HFFc6 (cell line): ENCODE measurements around the gene CFAP100. TPM values are rescaled to one million over a fixed set of nuclear protein-coding genes. Genes with fewer than 3 reads are reported as not detected.

Source experiments
- DNase-seq: peaks from one replicate; pipeline ENCODE4 v3.0.0-alpha.2; 2018
- H3K27ac Mint-ChIP-seq: 2 replicates; pipeline ENCODE4 v1.8.0; 2020; ENCODE audit warnings: mild to moderate bottlenecking, mixed read lengths
- H3K27me3 Mint-ChIP-seq: 2 replicates; pipeline ENCODE4 v1.8.0; 2021; ENCODE audit warnings: mild to moderate bottlenecking, moderate library complexity, mixed read lengths; ENCODE audit not compliant: insufficient read depth
- H3K36me3 Mint-ChIP-seq: 2 replicates; pipeline ENCODE4 v1.8.0; 2021; ENCODE audit warnings: low read depth, mixed read lengths
- H3K4me1 Mint-ChIP-seq: 2 replicates; pipeline ENCODE4 v1.8.0; 2020; ENCODE audit warnings: low read depth, mixed read lengths
- H3K4me3 Mint-ChIP-seq: 2 replicates; pipeline ENCODE4 v1.8.0; 2020; ENCODE audit warnings: mild to moderate bottlenecking, moderate library complexity, mixed read lengths
- H3K9me3 Mint-ChIP-seq: 2 replicates; pipeline ENCODE4 v1.8.0; 2020; ENCODE audit warnings: mild to moderate bottlenecking, mixed read lengths
- CTCF ChIP-seq: fragments of 200-600 bp; sonication (generic); IDR thresholded peaks from 2 replicates; pipeline ENCODE4 v1.5.0; 2021; ENCODE audit warnings: antibody characterized with exemption, mild to moderate bottlenecking
- total RNA-seq, 6 experiments: library from RNA; stranded (reverse); fragmentation: NEBNext Ultra II Directional; extraction: Animal tissue kit (Norgen Biotek cat#: 25700); gene quantifications; 2 replicates in 1 of 6; 3 replicates in 5 of 6; pipeline ENCODE4 v1.2.3, GENCODE V29; 2021

CFAP100 gene
- total RNA-seq, 6 experiments from 2014 or later = not detected

- Mint-ChIP-seq H3K4me3 (no peak overlapping the region), H3K27ac (no peak overlapping the region), H3K9me3 (no peaks in the 10 kb centered on the region), H3K27me3 (peaks cover 4% of the 10 kb centered on the region), H3K4me1 (peaks cover 16% of the 10 kb centered on the region), H3K36me3 (no peaks in the 10 kb centered on the region)
- no peak for DNase-seq
- peak; percentile 48; the same call in 1 of the 2 replicates for TF ChIP-seq CTCF
Measured at GRCh38 chr3:126351771-126352475, 42.8 kb upstream of the CFAP100 start.

GRCh38 chr3:126352476-126353454, 41.9 kb upstream of the CFAP100 start:
- Mint-ChIP-seq H3K4me3 (no peak overlapping the region), H3K4me1 (peaks cover 16% of the 10 kb centered on the region), H3K27me3 (peaks cover 4% of the 10 kb centered on the region), H3K9me3 (no peaks in the 10 kb centered on the region), H3K36me3 (no peaks in the 10 kb centered on the region), H3K27ac (no peak overlapping the region)
- DNase-seq = no peak
- no peak for TF ChIP-seq CTCF

- no peak for TF ChIP-seq CTCF
- no peak overlapping the region for H3K4me3 Mint-ChIP-seq
- DNase-seq = no peak
- H3K27me3 Mint-ChIP-seq = peaks cover 11% of the 10 kb centered on the region
- no peak overlapping the region for H3K27ac Mint-ChIP-seq
- peaks cover 16% of the 10 kb centered on the region for H3K4me1 Mint-ChIP-seq
- no peaks in the 10 kb centered on the region for H3K36me3 Mint-ChIP-seq
- no peaks in the 10 kb centered on the region for H3K9me3 Mint-ChIP-seq
Measured at GRCh38 chr3:126353694-126354321, 40.9 kb upstream of the CFAP100 start.

- H3K4me1 Mint-ChIP-seq = peaks cover 16% of the 10 kb centered on the region
- H3K36me3 Mint-ChIP-seq = no peaks in the 10 kb centered on the region
- H3K4me3 Mint-ChIP-seq = no peak overlapping the region
- no peak overlapping the region for H3K27ac Mint-ChIP-seq
- no peaks in the 10 kb centered on the region for H3K9me3 Mint-ChIP-seq
- no peak for DNase-seq
- no peak for TF ChIP-seq CTCF
- peaks cover 16% of the 10 kb centered on the region for H3K27me3 Mint-ChIP-seq
Measured at GRCh38 chr3:126354776-126355175, 39.9 kb upstream of the CFAP100 start.

- Mint-ChIP-seq H3K9me3 (no peaks in the 10 kb centered on the region), H3K4me3 (peak overlapping the region; percentile 85), H3K36me3 (no peaks in the 10 kb centered on the region), H3K4me1 (peaks cover 16% of the 10 kb centered on the region), H3K27ac (no peak overlapping the region), H3K27me3 (peaks cover 21% of the 10 kb centered on the region)
- TF ChIP-seq CTCF = no peak
- no peak for DNase-seq
Measured at GRCh38 chr3:126355251-126355650, 39.5 kb upstream of the CFAP100 start.
